PC-3 (cell line): ENCODE measurements around the gene PTGES3. TPM values are rescaled to one million over a fixed set of nuclear protein-coding genes. Genes with fewer than 3 reads are reported as not detected.
A peak's percentile ranks its signal among the peaks of the same experiment; 100 is the strongest.

Source experiments
- ATAC-seq: fragments of 200-7000 bp; cut with Tn5 transposase; 2 replicates; pipeline ENCODE4 v1.9.1; 2020; ENCODE audit warnings: mild to moderate bottlenecking, moderate library complexity
- BruUV-seq: library from RNA; stranded (reverse); fragments of 400-500 nt; replicated peaks from 2 replicates; lab custom pipeline; 2021; lab: Mats Ljungman, UMichigan
- CTCF ChIA-PET: fragments of 300-600 bp; sonication (Branson Sonifier 250); formaldehyde crosslinking; loops from one replicate; lab custom pipeline; 2022; ENCODE audit warnings: antibody characterized with exemption; lab: Charles Lee
- POLR2A ChIA-PET: fragments of 300-600 bp; sonication (Branson Sonifier 250); formaldehyde crosslinking; loops from one replicate; lab custom pipeline; 2022; ENCODE audit warnings: antibody characterized with exemption; ENCODE audit not compliant: unreplicated experiment; lab: Charles Lee
- DNase-seq: peaks from one replicate; pipeline ENCODE4 v3.0.0-alpha.2; 2015
- H2AFZ ChIP-seq: fragments of 300-600 bp; sonication (generic); 2 replicates; pipeline ENCODE4 v1.6.0; 2016; ENCODE audit warnings: antibody characterized with exemption, low read length
- H3F3A ChIP-seq: fragments of 300-600 bp; sonication (generic); one replicate; pipeline ENCODE4 v1.6.0; 2017; ENCODE audit warnings: antibody characterized with exemption, low read length, control low read depth, mild to moderate bottlenecking; ENCODE audit not compliant: unreplicated experiment
- H3K27ac ChIP-seq: fragments of 300-600 bp; sonication (generic); 2 replicates; pipeline ENCODE4 v1.5.1; 2016; ENCODE audit warnings: mild to moderate bottlenecking, low read length
- H3K27me3 ChIP-seq: fragments of 300-600 bp; sonication (generic); 2 replicates; pipeline ENCODE4 v1.6.1; 2016; ENCODE audit warnings: low read length, mixed read lengths
- H3K36me3 ChIP-seq: fragments of 300-600 bp; sonication (generic); 2 replicates; pipeline ENCODE4 v1.6.1; 2016; ENCODE audit warnings: low read depth, mixed run types, low read length, mixed read lengths
- H3K4me1 ChIP-seq: fragments of 300-600 bp; sonication (generic); 2 replicates; pipeline ENCODE4 v1.5.1; 2016; ENCODE audit warnings: low read length; ENCODE audit not compliant: insufficient read depth
- H3K4me2 ChIP-seq: fragments of 300-600 bp; sonication (generic); 2 replicates; pipeline ENCODE4 v1.6.0; 2016; ENCODE audit warnings: low read length
- H3K4me3 ChIP-seq: fragments of 300-600 bp; sonication (generic); 2 replicates; pipeline ENCODE4 v1.5.1; 2016; ENCODE audit warnings: mild to moderate bottlenecking, low read length, mixed read lengths
- H3K79me2 ChIP-seq: fragments of 300-600 bp; sonication (generic); 2 replicates; pipeline ENCODE4 v1.6.1; 2017; ENCODE audit warnings: low read length, mixed read lengths
- H3K9ac ChIP-seq: fragments of 300-600 bp; sonication (generic); 2 replicates; pipeline ENCODE4 v1.6.0; 2016; ENCODE audit warnings: mild to moderate bottlenecking, low read length
- H3K9me2 ChIP-seq: fragments of 300-600 bp; sonication (generic); replicated peaks from 2 replicates; pipeline ENCODE4 v1.6.1; 2016; ENCODE audit warnings: mixed run types, low read length, mixed read lengths
- H3K9me3 ChIP-seq: fragments of 300-600 bp; sonication (generic); 2 replicates; pipeline ENCODE4 v1.6.1; 2016; ENCODE audit warnings: low read length, mixed read lengths
- H4K20me1 ChIP-seq: fragments of 300-600 bp; sonication (generic); 2 replicates; pipeline ENCODE4 v1.6.1; 2016; ENCODE audit warnings: low read length, mixed read lengths
- EZH2 ChIP-seq: fragments of 300-600 bp; sonication (generic); IDR thresholded peaks from one replicate; pipeline ENCODE4 v1.6.1; 2017; ENCODE audit warnings: antibody characterized with exemption, mild to moderate bottlenecking, low read length; ENCODE audit not compliant: unreplicated experiment
- EZH2phosphoT487 ChIP-seq: fragments of 300-600 bp; sonication (generic); IDR thresholded peaks from 2 replicates; pipeline ENCODE4 v1.6.1; 2018; ENCODE audit warnings: mild to moderate bottlenecking, antibody characterized with exemption, low read length, borderline replicate concordance
- intact Hi-C: fragments of 100-400 bp; cut with micrococcal nuclease; formaldehyde crosslinking; loops from 2 replicates; pipeline ENCODE4 v1.9.0; 2023
- total RNA-seq: library from RNA; depleted of rRNA; stranded (reverse); fragments of >200 nt; gene quantifications from 2 replicates; pipeline ENCODE4 v1.2.3, GENCODE V29; 2014
- TF ChIP-seq, protein P1 (sequence below): fragments of 300-600 bp; sonication (generic); conservative IDR thresholded peaks from 2 replicates; pipeline ENCODE4 v1.5.1; 2017; ENCODE audit warnings: antibody characterized with exemption, low read depth, mild to moderate bottlenecking, low read length

PTGES3 gene
- total RNA-seq, 1 experiment from 2014 or later, result 165 TPM

DNA sequence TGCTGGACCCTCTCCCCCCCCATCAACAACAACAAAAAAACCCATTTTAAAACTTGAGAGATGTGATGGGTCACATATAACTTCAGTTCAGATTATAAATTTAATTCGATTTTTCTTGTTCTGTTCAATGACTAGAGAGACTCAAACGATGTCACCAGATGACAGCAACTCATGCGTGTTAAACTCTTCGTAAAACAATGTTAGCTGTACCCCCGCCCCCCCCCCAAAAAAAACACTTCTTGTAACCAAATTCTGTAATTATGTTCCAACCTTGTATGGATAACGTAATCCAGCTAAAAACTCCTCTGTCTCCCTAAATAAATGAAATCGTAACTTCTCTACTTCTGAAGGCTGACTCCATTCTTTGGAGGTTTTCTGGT, 37.6 kb upstream of the PTGES3 start:
- ATAC-seq, result no peak
- TF ChIP-seq, protein P1, sequence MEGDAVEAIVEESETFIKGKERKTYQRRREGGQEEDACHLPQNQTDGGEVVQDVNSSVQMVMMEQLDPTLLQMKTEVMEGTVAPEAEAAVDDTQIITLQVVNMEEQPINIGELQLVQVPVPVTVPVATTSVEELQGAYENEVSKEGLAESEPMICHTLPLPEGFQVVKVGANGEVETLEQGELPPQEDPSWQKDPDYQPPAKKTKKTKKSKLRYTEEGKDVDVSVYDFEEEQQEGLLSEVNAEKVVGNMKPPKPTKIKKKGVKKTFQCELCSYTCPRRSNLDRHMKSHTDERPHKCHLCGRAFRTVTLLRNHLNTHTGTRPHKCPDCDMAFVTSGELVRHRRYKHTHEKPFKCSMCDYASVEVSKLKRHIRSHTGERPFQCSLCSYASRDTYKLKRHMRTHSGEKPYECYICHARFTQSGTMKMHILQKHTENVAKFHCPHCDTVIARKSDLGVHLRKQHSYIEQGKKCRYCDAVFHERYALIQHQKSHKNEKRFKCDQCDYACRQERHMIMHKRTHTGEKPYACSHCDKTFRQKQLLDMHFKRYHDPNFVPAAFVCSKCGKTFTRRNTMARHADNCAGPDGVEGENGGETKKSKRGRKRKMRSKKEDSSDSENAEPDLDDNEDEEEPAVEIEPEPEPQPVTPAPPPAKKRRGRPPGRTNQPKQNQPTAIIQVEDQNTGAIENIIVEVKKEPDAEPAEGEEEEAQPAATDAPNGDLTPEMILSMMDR, result no peak
- TF ChIP-seq EZH2phosphoT487 (no peak), EZH2 (no peak)
- Histone ChIP-seq H3K4me3 (peak overlapping the region; percentile 88), H3K4me1 (peaks cover 33% of the 10 kb centered on the region), H3K9me2 (no peaks in the 10 kb centered on the region), H2AFZ (peak overlapping the region; percentile 84), H3K9me3 (no peaks in the 10 kb centered on the region), H3K79me2 (peaks cover 45% of the 10 kb centered on the region), H3K27ac (peak overlapping the region; percentile 77), H3K9ac (peak overlapping the region; percentile 99), H3F3A (no peaks in the 10 kb centered on the region), H4K20me1 (peaks cover 37% of the 10 kb centered on the region), H3K4me2 (peak overlapping the region; percentile 98), H3K36me3 (peaks cover 34% of the 10 kb centered on the region), H3K27me3 (no peaks in the 10 kb centered on the region)
- ChIA-PET POLR2A (interaction anchor here (0.5 to 1.0 kb wide), 8 partner anchors 14 to 607 kb away, joined by 3 to 14 read pairs (median 4); partner anchors contain the start of gene PTGES3), CTCF (interaction anchor here (1.6 kb wide), 1 partner anchor 89 kb away, joined by 6 read pairs; no protein-coding TSS in a partner anchor)
- BruUV-seq, result TSS peak; percentile 81
- DNase-seq, result no peak
- intact Hi-C loops, result loop anchor here (1.0 to 2.0 kb wide), 3 partner anchors 37 to 89 kb away; partner anchors contain the start of gene PTGES3

DNA sequence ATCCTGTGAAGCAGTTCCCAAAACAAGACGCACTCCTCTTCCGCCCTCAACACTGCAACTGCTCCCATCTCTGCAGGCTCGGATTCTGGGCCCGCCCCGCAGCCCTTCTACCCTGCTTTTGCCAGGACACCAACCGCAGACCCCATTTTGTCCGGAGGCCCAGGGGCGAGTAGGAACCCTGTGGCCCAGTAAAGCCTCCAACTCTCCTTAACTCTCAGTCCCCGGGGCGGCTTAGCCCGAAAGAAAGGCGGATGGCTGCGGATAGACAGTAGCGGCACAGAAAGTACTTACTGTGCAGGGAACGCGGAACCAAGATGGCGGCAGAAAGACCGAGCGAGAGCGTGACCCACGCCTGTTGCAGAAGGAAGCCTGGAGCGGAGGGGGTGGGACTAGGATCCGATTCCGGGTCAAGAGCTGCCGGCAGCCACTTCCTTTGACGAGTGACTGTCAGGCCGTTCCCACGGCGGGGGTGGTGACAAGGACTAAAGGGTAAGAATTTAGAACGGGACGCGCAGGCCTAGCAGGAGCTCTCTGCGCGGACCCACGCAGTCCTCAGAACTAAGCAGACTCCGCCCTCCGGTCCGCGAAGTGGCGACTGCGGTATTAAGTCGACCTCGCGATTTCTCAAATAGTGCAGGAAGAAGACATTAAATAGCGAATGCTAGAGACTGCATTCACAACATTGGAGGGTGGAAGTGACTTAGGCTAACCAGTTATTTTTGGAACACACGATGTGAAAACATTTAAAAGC, 37.1 kb upstream of the PTGES3 start, which contains the start of gene NACA:
Gene NACA, minus strand, starts transcription at position 328 of the 751 bp plus-strand sequence. CDS start 778 bp downstream, outside the sequence.
- H2AFZ ChIP-seq, result peak within 1 kb of the TSS; percentile 84
- H4K20me1 ChIP-seq, result peaks cover 42% of the 10 kb centered on the region
- POLR2A ChIA-PET, result interaction anchor here (0.5 to 1.0 kb wide), 10 partner anchors 14 to 607 kb away, joined by 3 to 14 read pairs (median 4); partner anchors contain the start of gene PTGES3
- H3K9me2 ChIP-seq, result no peaks in the 10 kb centered on the region
- CTCF ChIA-PET, result interaction anchor here (1.6 kb wide), 1 partner anchor 88 kb away, joined by 6 read pairs; no protein-coding TSS in a partner anchor
- peaks cover 40% of the 10 kb centered on the region for H3K36me3 ChIP-seq
- TF ChIP-seq, protein P1, result no peak
- TF ChIP-seq EZH2 (no peak), EZH2phosphoT487 (no peak)
- H3K79me2 ChIP-seq, result peaks cover 50% of the 10 kb centered on the region
- no peaks in the 10 kb centered on the region for H3F3A ChIP-seq
- ATAC-seq (peak; percentile 94), DNase-seq (peak; percentile 97)
- peak within 1 kb of the TSS; percentile 88 for H3K4me3 ChIP-seq
- intact Hi-C loops, result loop anchor here (1.0 to 2.0 kb wide), 3 partner anchors 36 to 88 kb away; partner anchors contain the start of gene PTGES3
- no peaks in the 10 kb centered on the region for H3K27me3 ChIP-seq
- peak within 1 kb of the TSS; percentile 99 for H3K9ac ChIP-seq
- peak within 1 kb of the TSS; percentile 77 for H3K27ac ChIP-seq
- H3K4me1 ChIP-seq, result peaks cover 39% of the 10 kb centered on the region
- H3K4me2 ChIP-seq, result peak within 1 kb of the TSS; percentile 98
- no TSS peak for BruUV-seq
- no peaks in the 10 kb centered on the region for H3K9me3 ChIP-seq
